Lower leg skin (tissue), 3 donors: ENCODE measurements around the gene ZNF687.

Experiments
- POLR2A ChIP-seq, 2 donors: fragments of 450-650 bp; IDR thresholded peaks; one replicate each; pipeline ENCODE4 v1.6.1; 2016 to 2017; ENCODE audit warnings: antibody characterized with exemption in 2 of 2, mild to moderate bottlenecking in 1 of 2, moderate library complexity in 1 of 2
- TF ChIP-seq, protein P1 (sequence below), 3 donors: fragments of 450-650 bp; IDR thresholded peaks; one replicate each; pipeline ENCODE4 v1.5.1; 2016; ENCODE audit warnings: antibody characterized with exemption in 3 of 3, mild to moderate bottlenecking in 3 of 3, moderate library complexity in 2 of 3

DNA sequence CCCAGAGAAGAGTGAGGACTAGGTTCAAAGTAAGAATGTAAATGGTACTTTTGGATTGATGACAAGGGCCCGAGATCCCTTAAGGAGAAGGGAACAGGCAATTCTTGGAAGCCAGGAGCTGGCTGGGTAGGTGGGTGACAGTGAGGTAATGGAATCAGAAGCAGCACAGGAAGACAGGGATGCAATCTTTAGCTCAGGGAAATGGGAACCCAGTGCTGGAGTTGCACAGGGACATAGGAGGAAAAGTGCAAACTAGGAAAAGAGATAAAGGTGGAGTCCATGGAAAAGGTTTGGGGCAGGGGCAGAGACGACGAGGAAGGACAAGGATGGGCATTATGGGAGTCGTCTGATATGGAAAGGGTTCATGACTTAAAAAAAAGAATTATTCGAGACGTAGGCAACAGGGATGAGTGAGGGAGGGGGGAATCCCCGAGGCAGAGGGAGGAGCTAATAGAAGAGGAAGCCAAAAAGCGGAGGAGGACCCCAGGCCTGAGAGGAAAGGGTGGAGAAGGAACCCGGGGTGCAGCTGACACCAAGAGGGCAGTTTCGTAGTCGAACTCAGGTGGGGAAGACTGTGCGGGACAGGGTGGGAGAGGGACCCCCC, 44.6 kb downstream of the ZNF687 start:
- TF ChIP-seq, protein P1, sequence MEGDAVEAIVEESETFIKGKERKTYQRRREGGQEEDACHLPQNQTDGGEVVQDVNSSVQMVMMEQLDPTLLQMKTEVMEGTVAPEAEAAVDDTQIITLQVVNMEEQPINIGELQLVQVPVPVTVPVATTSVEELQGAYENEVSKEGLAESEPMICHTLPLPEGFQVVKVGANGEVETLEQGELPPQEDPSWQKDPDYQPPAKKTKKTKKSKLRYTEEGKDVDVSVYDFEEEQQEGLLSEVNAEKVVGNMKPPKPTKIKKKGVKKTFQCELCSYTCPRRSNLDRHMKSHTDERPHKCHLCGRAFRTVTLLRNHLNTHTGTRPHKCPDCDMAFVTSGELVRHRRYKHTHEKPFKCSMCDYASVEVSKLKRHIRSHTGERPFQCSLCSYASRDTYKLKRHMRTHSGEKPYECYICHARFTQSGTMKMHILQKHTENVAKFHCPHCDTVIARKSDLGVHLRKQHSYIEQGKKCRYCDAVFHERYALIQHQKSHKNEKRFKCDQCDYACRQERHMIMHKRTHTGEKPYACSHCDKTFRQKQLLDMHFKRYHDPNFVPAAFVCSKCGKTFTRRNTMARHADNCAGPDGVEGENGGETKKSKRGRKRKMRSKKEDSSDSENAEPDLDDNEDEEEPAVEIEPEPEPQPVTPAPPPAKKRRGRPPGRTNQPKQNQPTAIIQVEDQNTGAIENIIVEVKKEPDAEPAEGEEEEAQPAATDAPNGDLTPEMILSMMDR (IDR thresholded peaks at IDR 0.05), result no peak
- no peak for TF ChIP-seq POLR2A (IDR thresholded peaks at IDR 0.05)
